Activated gamma-delta T cell treated with anti-CD3 and anti-CD28 coated beads, Interleukin-2, amount 50 U/mL, for 16 hours (primary cell): Measurements from ENCODE around the gene ATE1.
"Not testable (repeated sequence)": the region's sequence is repeated elsewhere in the genome, so short reads cannot be mapped to it uniquely, and the experiment has no call there.

Experiments used
- DNase-seq: peaks from one replicate; pipeline ENCODE4 v3.0.0-alpha.2; 2020; ENCODE audit warnings: low read depth

Gene ATE1

DNA sequence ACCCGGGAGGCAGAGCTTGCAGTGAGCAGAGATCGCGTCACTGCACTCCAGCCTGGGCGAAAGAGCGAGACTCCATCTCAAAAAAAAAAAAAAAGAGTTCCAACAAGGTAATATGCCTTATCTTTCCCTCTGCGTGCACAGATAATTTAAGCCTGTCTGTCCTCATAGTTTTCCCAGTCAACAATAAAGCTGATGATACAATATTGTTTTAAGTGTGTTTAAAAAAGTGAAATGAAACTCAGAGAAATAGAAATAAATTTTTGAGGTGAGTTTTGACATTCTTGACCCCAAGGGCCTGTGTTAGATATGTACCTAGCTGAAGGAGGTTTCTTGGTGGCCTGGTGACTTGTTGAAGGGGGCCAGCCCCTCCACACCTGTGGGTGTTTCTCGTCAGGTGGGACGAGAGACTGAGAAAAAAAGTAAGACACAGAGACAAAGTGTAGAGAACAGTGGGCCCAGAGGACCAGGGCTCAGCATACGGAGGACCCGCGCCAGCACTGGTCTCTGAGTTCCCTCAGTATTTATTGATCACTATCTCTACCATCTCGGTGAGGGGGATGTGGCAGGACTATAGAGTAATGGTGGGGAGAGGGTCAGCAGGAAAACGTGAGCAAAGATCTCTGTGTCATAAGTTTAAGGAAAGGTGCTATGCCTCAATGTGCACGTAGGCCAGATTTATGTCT, 1.9 kb upstream of the ATE1 start:
- not testable (repeated sequence) for DNase-seq

DNA sequence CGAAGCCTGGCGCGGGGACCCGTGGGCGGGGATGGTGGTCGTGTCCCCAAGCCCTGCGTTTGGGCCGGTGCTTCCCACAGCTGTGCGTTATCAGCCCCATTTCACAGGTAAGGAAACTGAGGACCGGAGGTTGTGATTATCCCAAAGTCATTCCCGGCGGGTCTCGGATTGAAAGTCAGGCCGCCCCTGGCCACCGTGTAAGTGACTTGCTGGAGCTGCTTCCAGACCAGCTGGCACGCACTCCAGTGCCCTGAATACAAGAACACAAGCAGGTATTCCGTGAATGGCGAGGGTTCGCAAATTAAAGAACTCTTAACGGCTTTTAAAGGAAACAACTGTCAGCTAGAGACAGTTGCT, 675 bp upstream of the ATE1 start:
- DNase-seq = no peak

DNA sequence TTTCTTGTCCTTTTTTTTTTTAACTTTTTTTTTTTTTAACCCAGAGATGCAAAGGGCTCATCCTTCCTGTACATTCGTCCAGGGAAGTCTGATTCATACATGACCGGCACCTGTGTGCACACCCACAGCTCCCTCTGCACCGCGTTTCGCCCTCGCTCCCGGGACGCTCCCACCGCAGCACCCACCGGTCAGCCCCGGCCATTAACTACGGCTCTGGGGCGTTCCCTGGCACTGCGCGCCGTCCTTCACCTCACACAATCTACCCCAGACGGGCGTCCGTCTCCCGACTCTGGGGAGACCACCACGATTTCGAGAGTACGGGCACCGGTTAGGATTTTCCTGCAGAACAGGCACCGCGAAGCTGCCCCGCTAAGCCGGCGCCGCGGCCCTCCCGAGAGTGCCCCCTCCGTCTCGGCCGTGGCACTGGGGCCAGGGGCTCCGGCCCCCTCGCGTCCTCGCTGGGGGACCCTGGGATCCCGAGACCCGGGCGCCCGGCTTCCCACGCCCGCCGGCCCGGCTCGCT, 452 bp downstream of the ATE1 start:
- DNase-seq = no peak

DNA sequence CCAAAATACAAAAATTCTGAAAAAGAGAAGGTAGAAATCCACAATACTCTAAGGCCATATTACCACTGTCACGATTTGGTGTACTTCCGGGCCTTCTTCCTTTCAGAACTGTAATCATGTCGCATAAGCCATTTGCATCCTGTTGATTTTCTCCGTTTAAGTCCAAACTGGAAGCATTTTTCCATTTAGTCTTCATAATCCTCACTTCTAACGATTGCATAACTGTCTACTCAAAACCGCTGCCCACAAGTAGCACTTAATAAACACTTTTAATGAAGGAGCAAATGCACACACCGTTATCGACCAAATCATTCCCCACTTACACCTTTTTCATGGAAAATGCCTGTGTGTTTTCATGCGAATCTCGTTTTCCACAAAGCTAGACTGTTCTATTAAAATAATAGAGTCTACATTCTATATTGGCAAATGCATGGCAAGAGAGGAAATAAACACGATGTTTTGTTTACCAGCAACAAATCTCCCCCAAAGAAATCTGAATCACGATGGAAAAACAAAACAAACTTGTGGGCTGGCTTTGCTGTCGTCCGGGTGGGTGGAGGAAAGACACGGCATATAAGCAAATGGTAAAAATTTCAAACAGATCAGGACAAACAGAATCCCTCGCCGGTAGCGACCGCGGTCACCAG, 1.0 kb downstream of the ATE1 start:
- no peak for DNase-seq

DNA sequence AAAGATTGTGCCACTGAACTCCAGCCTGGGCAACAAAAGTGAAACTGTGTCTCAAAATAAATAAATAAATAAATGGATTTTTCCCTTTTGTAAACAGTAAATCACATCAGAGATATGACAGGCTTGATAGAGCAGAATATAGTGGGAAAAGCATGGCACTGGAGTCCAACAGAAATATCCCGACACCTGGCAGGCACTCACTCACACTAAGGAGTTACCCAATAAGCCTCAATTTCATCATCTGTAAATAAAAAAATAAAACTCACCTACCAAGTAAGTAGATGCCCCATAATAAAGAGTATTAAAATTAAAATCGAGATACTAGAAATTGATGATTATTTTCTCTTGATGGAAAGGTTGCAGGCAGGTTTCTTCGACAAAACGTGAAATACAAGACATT, 1.7 kb downstream of the ATE1 start:
- DNase-seq = no peak

DNA sequence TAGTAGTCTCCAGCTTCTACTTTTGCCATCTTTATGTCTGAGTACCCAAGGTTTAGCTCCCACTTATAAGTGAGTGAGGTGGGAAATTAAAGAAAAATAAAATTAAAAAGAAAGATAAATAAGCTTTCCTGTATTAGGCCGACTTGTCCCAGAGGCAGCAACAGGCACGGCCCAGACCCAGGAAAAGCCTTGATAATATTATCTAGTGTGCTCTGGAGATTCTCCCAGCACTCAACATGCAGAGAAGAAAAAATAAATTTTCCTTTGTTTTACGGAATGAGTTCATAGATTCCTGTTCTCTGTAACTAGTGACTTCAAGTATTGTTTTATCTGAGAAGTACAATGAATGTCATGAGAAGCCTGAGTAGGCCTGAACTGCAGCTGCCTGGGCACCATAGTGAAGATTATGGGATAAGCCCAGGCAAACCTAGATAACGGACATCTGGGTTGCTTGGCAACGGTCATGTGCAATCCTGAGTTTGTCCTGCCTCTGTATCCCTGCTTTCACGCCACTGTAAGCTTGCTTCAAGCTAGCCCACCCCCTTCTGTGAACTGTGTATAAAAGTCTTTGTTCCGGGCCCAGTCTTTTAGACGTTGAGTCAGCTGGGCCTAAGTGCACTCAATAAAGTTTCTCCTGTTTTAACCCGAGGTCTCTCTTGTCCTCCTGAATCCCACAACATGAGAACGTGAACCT, 6.4 kb downstream of the ATE1 start:
- DNase-seq = no peak

DNA sequence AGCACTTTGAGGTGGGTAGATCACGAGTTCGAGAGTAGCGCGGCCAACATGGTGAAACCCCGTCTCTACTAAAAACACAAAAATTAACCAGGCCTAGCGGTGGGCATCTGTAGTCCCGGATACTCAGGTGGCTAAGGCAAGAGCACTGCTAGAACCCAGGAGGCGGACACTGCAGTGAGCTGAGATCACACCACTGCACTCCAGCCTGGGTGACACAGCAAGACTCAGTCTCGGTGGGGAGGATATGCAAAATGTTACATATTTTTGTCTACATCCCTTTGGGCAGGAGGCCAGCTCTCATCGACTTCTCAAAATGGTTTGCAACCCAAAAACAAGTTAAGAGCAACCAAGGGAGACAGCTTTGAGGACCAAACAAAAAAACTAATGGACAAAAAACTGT, 8.2 kb downstream of the ATE1 start:
- DNase-seq = no peak

DNA sequence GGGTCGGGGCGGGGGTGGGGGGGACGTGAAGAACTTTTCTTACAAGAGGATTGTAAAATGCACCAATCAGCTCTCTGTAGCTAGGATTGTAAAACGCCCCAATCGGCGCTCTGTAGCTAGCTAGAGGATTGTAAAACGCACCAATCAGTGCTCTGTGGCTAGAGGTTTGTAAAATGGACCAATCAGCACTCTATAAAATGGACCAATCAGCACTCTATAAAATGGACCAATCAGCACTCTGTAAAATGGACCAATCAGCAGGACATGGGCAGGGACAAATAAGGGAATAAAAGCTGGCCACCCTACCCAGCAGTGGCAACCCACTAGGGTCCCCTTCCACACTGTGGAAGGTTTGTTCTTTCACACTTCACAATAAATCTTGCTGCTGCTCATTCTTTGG, 9.0 kb downstream of the ATE1 start:
- not testable (repeated sequence) for DNase-seq

DNA sequence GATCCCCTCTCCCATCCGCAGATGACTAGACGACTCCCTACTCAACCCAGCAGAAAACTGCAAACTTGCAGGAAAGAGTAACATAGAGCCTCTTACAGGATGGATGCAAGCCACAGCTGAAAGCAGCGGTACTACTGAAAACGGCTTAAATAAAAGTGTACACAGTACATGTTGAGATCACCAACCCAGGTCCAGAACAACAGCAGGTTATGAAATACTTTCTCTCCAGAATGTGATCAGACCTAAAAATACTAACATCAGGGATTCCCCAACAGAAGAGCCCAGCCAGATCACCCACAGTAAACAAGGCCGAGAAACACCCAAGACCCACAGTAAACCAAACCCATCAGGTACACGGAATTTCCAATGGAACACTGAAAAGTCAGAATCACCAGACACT, 13.2 kb downstream of the ATE1 start:
- DNase-seq = no peak

DNA sequence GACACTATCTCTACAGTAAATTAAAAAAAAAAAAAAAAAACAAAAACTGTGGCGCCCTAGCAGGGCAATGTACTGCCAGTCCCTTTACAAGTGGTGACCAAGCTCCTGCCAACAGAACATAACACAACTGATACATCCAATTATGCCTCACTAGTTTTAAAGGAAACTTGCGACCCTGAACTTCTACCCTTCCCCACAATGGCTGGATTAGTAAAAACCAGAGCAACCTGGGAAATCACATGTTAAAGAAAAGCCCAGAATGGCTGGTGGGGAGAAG, 16.5 kb downstream of the ATE1 start:
- DNase-seq = no peak

DNA sequence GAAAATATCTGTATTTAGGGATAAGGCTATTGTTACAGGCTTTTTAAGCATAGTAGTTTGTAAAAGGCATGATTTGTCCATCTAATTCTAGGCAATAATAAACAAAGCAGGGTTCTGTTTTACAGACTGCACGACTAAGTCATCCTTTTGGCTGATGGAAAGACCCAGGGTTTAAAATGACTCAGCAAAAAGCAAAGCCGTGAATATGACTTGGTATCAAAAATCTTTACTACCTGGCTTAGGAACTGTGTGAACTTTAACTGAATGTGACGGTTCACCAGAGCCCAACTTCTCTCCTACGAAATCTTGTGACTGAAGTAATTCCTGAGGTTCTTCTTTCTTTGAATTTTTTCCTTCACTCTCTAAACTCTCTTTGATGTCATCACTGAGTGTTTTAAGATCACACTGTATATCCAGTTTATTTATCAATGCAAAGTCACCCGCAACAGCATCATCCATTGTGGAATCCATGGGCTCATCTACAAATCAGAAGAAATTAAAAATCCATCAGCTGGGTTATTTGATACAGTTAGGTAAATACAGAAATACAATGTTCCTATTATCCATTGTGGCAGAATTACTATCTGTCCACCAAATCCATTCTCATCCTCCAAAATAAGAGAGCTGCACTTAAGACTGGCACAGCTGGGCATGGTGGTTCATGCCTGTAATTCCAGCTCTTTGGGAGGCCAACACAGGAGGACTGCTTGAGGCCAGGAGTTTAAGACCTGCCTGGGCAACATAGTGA, 17.0 kb downstream of the ATE1 start:
- DNase-seq = no peak

DNA sequence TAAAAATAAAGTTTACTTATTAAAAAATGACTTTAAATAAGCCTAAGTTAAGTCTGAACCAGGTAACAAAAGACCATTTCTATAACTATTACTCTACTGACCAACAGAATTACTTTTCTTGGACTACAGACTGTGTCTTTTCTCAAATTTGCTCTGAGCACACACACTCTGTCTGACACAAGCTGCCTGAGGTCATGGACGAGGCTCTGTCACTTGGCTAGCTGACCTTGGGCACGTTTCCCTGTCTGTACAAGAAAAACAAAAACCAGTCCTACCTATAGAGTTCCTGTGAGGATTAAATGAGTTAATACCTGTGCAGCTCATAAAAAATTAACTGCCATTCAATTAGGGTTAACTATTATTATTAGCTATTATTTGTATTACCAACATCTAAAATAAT, 22.9 kb downstream of the ATE1 start:
- DNase-seq = no peak

DNA sequence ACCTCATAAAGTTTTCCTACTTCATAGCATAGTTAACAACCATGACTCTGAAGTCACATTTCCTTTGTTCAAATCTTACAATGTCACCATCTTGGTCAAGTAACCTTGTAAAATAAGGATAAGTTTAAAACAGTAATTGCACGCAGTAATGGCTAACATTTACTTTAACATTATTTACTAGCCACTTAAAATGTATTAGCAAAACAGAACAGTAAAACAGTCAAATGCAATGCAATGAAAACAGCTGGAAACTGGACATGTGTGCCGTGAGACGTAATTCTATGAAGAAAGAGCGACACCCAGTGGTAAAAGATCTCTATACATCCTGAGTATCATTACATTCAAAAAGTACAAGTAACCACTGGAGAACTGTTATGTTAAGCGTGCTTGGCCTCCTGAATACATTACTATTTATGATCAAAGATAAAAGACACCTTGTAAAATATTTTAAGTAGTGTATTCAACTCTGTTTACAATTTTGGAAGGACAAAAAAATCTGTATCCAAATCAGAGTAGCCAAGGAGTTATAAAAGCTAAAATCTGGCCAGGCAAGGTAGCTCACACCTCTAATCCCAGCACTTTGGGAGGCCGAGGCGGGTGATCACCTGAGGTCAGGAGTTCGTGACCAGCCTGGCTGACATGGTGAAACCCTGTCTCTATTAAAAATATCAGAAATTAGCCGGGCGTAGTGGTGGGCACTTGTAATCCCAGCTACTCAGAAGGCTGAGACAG, 27.2 kb downstream of the ATE1 start:
- DNase-seq = no peak

DNA sequence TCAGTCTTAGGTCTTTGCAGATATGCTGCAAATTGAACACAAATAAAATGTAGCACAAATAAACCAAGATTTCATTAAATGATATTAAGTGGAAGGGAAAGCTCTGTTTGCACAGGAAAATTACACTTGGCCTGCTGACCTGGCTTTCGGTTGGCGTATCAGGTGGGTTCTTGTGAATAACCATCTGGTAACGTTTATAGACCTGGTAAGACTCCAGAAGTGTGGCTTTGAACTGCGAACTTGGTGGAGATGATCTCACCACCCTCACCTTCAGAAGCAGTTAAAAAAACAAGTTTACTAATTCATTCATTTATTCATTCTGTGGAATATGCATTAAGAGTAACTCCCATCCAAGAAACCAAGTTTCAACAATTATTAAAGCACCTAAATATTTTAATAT, 28.1 kb downstream of the ATE1 start:
- no peak for DNase-seq

DNA sequence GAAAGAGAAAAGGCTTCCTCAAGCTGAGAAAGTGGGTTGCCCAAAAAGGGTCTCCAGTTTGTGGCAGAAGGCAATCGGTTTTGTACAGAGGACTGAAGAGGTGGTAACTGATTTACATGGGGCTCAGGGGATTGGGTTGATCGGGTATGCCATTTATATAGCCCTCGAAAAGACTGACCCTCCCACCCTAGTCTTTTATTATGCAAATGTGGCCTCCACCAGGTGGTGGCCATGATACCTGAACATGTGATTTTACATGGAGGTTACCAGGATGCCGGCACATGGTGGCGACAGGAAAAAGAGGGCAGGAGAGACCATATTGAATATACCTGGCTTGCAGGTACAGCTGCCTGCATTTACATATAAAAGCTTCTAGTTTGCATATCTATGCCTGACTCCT, 36.7 kb downstream of the ATE1 start:
- no peak for DNase-seq

DNA sequence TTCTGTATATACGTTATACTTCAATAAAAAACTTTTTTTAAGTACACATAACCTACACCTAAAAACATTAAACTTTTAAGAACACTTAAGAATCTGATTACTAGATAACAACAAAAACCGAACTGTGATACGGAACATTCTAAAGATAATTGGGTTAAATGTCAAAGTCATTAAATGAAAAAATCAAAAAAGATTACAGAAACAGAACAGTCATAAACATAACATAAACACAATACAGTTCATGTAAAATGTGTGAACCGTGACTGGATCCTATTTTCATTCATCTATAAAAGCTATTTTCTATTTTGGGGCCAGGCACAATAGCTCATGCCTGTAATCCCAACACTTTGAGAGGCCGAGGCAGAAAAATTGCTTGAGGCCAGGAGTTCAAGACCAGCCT, 38.6 kb downstream of the ATE1 start:
- no peak for DNase-seq

DNA sequence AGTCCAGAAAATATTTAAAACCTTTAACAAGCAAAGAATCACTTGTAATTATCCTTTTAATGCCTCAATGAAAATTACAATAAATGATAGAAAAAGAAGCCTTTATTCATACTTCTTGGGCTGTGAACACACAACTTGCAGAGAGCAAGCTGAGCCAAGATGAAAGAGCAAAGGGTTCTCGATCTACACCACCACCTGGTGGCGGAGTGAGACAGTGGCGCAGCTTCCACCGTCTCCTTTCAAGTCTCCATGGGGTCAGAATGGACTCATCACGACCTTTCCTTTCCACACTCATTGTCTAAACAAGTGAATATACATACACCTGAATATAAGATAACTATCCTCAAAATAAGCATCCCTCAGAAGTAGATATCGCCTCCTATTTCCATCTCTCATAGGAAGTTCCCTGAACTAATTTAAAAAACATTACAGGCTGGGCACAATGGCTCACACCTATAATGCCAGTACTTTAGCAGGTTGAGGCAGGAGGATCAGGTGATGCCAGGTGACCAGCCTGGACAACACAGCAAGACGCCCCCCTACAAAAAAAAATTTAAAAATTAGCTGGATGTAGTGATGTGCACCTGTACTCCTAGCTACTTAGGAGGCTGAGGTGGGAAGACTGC, 40.7 kb downstream of the ATE1 start:
- DNase-seq = peak; percentile 14

DNA sequence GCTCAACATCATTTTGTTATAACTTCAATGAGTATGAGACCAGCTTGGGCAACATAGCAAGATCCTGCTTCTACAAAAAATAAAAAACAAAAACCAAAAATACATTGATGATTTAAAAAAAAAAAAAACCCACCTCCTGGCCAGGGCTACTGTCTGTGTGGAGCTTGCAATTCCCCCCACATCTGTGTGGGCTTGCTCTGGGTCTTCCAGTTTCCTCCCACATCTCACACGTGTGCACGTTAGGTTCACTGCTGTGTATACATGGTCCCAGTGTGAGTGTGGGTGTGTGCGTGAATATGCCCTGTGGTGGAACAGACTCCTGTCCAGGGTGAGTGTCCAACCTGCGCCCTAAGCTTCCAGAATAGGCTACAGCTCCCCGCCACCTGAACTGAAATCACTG, 41.6 kb downstream of the ATE1 start:
- DNase-seq = no peak

DNA sequence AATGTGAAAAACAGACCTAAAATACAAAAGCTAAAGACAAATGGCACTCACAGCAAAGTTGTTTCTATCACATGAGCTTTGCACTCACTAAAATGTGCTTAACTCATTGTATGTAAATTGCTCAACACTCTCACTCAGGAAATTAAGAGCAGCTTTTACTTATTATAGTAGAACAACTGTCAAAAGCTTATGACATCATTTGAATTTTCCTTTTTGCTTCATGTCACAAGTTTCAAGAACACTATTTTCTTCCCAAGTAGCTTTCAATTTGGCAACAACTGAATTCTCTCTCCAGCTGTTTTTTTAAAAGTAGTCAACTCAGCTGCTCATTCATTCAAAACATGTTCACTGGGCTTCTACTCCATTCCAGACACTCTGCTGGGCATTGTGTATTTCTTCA, 46.9 kb downstream of the ATE1 start:
- no peak for DNase-seq

DNA sequence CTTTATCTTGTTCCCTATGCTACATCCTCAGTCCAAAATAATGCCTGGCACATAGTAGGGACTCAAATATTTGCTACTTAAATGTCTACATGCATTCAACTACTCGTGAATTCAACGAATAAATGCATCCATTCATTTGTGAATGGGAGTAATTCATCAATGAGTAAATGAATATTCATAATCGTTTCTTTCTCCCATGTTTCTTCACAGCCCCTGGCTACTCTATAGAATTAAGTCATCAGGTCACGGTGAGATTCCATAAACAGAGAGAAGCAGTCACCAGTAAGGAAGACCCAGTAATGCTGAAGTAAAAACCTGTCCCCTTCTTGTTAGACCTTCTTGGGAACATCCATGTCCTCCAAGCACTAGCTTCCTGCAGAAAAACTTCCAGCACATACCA, 48.4 kb downstream of the ATE1 start:
- DNase-seq = no peak

DNA sequence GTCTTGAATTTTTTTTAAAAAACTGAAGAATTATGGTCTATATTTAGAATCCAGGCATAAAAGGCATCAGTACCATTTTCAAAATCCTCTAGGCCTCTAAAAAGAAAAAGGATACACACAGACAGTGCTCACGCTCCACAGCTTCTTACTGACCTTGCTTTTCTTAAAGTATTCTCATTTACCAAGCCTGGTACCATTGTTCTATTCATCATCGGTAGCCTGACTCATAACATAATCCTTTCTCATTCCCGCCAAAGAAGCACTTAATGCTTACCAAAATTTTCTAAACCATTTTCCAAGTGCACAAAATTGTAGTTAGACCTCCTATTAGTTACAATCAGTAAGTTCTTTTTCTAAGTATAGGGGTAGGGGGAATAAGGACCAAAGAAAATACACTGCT, 54.6 kb downstream of the ATE1 start:
- DNase-seq = no peak

DNA sequence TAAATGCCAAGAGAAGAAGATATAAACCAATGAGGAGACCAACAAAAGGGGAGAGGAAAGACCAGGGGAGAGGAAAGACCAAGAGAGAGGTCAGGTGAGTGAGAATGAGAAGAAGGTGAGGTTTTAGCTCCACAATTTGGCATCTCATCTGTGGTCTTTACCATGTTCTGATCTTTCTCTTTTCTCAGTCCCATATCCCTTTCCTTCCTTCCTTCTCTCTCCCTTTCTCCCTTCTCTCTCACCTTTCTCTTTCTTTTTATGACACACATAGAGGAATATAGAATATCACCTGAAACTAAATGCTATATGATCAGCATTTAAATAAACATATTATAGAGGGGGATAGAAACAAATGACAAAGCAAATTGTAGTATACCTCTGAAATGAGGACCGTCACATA, 57.4 kb downstream of the ATE1 start:
- DNase-seq = no peak
